ENCODE data around the gene FARP1.

The FARP1 gene

GRCh38 chr13:98142380-98143156 is at the start of gene FARP1:
Gene FARP1 (plus strand): TSS chr13:98143094. CDS start chr13:98213243, 70,149 bp downstream.
- no peak for DNase-seq

DNA sequence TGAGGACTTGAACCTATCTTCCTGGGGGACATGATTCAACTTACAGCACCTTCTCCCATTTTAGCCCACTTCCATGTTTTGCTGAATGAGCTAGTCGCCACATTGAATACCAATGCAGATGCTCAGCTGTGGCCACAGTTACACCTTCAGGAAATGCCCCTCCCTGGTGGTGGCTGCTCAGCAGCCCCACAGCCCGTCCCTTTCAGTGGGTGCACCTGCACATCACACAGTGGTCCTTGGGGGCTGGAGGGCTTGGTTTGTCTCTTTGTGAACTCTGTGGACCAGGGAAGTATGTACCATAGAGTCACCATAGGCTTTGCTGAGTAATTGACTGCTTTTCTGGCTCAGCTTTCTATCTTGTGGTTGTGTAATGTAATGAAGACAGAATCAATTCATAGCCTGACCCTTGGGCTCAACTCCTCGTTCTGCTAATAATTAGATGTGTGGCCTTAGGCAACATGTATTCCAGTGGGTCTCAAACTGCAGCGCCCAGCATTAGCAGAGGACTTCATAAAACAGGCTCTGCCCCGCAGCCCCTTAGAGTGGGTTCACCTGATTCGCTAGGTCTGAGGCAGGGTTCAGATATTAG is 48.1 kb upstream of the FARP1 start:
- DNase-seq: no peak

GRCh38 chr13:98096059-98096458 is 46.8 kb upstream of the FARP1 start:
- DNase-seq: no peak

- no peak for DNase-seq
Observed at GRCh38 chr13:98097749-98098148, 45.1 kb upstream of the FARP1 start.

GRCh38 chr13:98098516-98098915 is 44.4 kb upstream of the FARP1 start:
- no peak for DNase-seq

DNA sequence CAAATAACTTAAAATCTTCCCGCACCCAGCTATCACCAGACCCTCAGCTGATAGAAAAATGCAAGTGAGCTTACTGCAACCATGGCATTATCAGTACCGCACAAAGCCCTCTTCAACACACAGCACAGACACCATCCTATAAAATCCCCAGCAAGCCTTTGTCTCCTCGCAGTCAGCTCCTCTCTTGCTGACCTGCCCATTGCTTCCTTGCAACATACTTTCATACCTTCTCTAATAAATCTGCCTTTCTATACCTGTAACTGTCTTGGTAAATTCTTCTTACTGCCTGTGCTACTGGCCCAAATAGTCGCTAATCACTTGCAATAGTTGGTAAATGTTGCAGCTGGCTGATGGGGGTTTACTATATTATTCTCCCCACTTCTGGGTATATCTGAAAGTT is 43.3 kb upstream of the FARP1 start:
- no peak for DNase-seq

- DNase-seq: no peak
Observed at GRCh38 chr13:98100481-98100880, 42.4 kb upstream of the FARP1 start.

GRCh38 chr13:98103531-98103930 is 39.4 kb upstream of the FARP1 start:
- no peak for DNase-seq

DNA sequence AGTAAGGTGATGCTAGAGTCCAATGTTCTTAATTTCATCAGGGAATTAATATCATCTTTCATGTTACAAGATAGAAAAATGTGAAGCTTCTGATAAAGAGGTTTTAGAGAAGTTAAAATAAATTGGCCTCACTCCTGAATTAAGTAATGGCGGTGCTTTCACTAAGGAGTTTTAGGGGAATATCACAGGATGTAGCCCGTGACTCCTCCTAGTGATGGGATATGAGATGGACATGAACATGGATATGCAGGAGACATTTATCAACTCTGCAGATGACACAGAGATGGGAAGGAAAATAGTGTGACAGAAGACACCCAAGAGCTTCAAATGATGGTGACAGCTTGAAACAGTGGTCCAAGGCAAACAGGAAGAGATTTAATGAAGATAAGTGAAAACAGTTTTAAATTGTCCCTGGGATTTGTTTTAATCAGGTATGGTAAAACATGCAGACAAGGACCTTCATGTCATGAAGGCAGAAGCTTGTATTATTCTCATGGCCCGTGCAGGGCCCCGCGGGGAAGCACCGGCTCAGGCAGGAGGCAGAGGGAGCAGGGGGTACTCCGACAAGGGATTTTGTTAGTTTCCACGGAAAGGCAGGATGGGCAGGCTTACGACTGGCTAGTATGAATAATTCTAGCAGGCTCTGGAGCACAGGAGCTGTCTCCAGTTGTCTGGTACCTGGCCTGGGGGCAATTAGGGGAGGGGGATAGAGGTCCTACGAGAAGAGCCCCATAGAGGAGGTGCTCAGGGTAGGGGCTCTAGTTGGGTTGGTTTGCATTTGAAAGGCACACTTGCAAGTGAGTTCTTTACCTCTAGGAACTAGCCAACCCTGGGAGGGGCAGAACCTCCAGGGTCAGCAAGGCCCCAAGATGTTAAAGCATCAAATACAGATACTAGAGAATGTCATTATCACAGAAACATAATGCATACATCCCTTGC is 38.7 kb upstream of the FARP1 start:
- DNase-seq: no peak

DNA sequence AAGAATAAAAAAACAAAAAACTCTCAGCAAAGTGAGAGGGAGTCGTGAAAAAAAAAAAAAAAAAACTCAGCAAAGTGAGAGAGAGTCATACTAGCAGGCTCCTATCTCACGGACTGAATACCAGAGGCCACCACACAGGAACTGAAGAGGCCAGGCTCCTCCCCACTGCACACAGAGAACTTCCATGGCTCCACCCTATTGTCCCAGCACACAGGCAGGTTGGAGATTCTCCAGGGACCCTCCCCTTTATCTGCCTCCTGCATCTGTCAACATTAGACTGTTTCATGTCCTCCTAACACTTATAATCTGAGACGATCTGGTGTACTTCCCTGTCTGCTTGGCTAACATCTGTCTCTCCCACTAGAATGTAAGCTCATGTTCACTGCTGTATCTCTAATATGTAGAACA is 37.0 kb upstream of the FARP1 start:
- no peak for DNase-seq

- no peak for DNase-seq
Observed at GRCh38 chr13:98108341-98108740, 34.6 kb upstream of the FARP1 start.

GRCh38 chr13:98109226-98109853 is 33.6 kb upstream of the FARP1 start:
- DNase-seq: no peak

DNA sequence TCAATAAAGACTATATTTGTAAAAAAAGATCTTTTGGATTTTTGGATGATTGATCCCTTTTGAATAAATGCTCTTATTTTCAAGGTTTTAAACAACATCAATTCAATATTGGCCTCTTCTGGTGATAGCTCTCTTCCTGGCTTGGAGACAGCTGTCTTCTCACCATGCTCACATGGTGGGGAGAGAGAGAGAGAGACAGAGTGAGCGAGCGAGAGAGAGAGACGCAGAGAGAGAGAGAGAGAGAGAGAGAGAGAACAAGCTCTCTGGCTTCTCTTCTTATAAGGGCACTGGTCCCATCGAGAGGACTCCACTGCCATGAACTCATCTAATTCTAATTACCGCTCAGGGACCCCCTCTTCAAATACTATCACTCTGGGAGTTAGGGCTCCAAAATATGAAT is 32.1 kb upstream of the FARP1 start:
- no peak for DNase-seq

DNA sequence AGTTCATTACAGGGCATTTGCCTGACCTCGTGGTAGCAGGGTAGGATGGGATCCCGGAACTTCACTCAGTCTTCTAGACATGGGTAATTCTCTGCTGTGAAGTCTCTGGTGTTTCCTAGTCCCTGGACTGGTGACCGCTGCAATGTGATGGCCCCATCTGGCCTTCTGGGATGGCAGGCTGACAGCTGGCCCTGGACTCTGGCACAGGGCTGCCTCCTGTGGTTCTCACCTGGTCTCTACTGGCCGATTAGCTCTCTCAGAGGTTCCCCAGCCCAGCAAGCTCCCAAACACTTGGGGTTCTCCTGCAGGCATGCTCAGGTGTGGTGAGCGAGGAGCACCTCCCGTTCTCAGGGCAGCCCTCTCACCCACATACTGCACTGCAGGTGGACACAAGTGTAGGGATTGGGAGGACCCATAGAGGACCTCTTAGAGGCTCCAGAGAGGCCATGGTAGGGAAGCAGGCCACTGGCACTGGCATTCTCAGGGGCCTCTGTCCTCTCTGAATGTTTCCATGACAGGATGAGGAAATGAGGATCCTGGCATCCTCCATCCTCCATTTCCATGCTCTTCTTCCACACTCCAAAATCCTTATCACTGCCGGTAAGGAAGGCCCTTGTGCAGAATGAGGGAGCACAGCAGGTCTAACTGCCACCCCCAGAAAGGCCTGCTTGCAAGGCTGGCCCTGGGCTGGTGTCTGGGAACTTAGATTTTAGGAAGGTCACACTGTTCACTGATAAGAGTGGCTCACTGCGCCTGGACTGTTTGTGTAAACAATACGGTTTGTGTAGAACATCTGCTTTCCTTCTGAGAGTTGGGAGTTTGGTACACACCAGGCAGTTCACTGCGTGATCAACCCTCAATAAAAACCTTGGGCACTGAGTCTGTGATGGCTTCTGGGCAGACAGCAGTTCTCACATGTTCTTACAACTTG is 31.5 kb upstream of the FARP1 start:
- DNase-seq: no peak

GRCh38 chr13:98112456-98112855 is 30.4 kb upstream of the FARP1 start:
- DNase-seq: no peak

- DNase-seq: no peak
Observed at GRCh38 chr13:98118865-98119264, 24.0 kb upstream of the FARP1 start.

- DNase-seq: no peak
Observed at GRCh38 chr13:98123176-98123575, 19.7 kb upstream of the FARP1 start.

DNA sequence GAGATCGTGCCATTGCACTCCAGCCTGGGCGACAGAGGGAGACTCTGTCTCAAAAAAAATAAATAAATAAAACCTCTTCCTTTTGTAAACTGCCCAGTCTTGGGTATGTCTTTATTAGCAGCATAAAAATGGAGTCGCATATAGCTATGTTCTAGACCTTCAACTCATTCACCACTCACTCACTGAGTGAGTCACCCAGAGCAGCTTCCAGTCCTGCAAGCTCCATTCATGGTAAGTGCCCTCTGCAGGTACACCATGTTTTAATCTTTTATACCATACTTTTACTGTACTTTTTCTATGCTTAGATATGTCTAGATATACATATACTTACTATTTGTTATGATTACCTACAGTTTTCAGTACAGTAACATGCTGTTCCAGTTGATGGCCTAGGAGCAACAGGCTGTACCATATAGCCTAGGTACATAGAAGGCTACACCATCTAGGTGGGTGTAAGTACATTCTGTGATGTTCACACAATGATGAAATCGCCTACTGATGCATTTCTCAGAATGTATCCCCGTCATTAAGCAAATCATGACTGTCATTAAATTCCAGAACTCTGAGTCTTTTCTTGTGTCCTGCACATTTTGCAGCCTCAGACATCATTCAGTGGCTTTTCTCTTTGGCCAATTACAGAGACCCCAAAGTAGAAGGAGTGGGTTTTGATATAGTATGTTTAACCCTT is 13.7 kb upstream of the FARP1 start:
- no peak for DNase-seq

- peak; percentile 10 for DNase-seq
Observed at GRCh38 chr13:98133946-98134345, 8.9 kb upstream of the FARP1 start.

DNA sequence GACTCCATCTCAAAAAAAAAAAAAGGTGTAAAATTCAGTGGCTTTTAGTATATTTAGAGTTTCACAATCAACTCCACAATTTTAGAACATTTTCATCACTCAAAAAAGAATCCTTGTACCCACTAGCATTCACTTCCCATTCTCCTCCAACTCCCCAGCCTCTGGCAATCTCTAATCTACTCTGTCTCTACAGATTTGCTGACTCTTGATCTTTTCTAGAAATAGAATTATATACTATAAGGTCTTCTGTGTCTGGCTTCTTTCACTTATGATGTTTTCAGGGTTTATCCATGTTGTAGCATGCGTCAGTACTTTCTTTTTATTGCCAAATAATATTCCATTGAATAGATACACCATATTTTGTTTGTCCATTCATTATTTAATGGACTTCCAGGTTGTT is 8.0 kb upstream of the FARP1 start:
- no peak for DNase-seq

DNA sequence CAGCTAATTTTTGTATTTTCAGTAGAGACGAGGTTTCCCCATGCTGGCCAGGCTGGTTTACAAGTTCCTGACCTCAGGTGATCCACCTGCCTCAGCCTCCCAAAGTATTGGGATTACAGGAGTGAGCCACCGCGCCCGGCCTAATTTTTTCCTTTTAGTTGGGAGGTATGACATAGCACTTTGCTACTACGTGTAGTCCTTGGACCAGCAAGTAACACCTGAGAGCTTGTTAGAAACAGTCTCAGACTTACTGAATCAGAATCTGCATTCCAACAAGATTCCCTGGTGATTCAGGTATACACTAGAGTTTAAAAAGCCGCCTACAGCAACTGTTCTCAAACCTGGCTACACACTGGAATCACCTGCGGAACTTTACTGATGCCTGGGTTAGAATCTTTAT is 1.8 kb upstream of the FARP1 start:
- no peak for DNase-seq
